Occipital lobe (tissue), 2 donors: ENCODE measurements around the gene RHOH. TPM values are rescaled to one million over a fixed set of nuclear protein-coding genes. Genes with fewer than 3 reads are reported as not detected.
"Not testable (repeated sequence)": the region's sequence is repeated elsewhere in the genome, so short reads cannot be mapped to it uniquely, and the experiment has no call there.

Experiments used
- DNase-seq: peaks from one replicate; lab custom pipeline; 2025; lab: John Stamatoyannopoulos, UW
- total RNA-seq: library from RNA; depleted of rRNA; stranded (reverse); fragments of >200 nt; gene quantifications from one replicate; pipeline ENCODE4 v1.2.3, GENCODE V29; 2014

The RHOH gene
- total RNA-seq, 1 donor from 2014 or later = 0.94 TPM

DNA sequence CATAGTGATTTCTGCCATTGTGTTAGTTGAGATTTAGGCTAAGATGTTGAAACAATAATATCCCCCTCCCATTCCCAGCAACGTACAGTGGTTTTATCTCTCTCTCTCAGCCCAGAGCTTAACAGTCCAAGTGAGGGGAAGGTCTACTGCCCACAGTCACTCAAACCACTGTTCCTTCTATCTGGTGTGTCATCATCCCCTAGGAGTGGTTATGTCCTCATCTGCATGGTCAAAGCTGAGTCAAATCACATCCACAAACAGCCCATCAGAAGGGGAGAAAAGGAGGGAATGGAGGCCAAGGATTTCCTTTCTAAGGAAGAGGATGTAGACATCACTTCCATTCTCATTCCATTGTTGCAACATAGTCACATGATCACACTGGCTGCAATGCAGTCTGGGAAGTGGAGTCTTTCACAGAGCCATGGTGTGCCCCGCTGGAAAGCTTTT is 95.5 kb downstream of the RHOH start:
- no peak for DNase-seq

DNA sequence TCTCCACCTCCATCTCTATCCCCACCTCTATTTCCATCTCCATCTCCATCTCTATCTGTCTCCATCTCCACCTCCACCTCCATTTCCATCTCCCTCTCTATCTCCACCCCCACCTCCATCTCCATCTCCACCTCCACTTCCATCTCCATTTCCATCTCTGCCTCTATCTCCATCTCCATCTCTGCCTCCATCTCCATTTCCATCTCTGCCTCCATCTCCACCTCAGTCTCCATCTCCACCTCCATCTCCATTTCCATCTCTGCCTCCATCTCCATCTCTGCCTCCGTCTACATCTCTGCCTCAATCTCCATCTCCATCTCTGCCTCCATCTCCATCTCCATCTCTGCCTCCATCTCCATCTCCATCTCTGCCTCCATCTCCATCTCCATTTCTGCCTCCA is 97.5 kb downstream of the RHOH start:
- DNase-seq = no peak

DNA sequence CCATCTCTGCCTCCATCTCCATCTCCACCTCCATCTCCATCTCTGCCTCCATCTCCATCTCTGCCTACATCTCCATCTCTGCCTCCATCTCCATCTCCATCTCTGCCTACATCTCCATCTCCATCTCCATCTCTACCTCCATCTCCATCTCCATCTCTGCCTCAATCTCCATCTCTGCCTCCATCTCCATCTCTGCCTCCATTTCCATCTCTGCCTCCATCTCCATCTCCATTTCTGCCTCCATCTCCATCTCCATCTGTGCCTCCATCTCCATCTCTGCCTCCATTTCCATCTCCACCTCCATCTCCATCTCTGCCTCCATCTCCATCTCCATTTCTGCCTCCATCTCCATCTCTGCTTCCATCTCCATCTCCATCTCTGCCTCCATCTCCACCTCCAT is 98.2 kb downstream of the RHOH start:
- not testable (repeated sequence) for DNase-seq

DNA sequence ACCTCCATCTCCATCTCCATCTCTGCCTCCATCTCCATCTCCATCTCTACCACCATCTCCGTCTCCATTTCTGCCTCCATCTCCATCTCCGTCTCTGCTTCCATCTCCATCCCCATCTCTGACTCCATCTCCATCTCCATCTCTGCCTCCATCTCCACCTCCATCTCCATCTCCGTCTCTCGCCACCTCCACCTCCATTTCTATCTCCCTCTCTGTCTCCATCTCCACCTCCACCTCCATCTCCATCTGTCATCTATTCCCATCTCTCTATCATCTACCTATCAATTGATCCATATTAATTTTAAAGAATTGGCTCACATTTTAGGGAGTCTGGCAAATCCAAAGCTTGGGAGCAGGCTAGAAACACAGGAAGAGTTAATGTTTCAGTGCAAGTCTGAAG is 98.7 kb downstream of the RHOH start:
- no peak for DNase-seq

Other genes with a start within 250 kb of the RHOH start
- 89.7 TPM for gene PDS5A, start 219.1 kb upstream of the RHOH start, total RNA-seq
- gene N4BP2, start 140.2 kb upstream of the RHOH start, total RNA-seq = 67.1 TPM
- 0.31 TPM for gene CHRNA9, start 138.3 kb downstream of the RHOH start, total RNA-seq